ENCODE data around the gene TIRAP. TPM values are rescaled to one million over a fixed set of nuclear protein-coding genes. Genes with fewer than 3 reads are reported as not detected.

The TIRAP gene
- polyA plus RNA-seq, 1 of the 3 experiments (the other 2 are of a cell fraction) = 5.5 TPM

DNA sequence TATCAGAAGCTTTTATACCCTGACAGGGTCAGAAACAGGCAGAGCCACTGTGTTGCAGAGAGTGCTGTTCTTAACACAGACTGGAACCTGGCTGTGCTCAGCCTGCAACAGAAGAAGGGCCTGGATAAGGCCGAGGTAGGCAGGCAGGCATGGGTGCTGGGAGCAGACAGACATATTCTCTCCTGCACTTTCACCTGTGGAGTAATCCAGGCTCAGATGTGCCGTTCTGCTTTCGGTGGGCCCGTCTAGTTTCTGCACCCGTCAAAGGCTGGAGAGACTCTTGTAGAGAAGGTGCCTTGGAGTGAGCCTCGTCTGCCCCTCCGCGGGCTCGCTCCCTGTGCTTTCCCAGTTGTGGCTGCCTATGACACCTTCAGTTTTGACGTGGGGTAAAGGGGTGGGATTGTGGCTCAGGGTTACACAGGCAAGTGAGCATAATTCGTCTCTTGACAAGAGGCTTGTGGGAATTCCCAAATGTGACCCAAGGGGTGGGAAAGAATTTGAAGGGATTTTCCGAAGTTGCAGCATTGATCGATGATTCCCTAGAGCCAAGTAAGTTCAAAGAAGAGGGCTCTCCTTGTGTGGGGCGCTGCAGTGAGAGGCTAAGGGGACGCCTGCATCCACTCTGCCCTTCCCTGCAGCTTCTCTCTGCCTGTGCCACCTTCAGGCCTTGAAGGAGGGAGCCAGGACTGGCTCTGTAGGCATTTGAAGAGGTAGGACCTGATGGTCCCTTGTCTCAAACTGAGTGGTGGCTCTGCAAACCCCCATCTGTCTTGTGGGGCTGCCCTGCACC lies 56.4 kb downstream of the TIRAP start:
- TF ChIP-seq NRF1 (IDR thresholded peaks at IDR 0.05; ENCODE audit: low read depth, low read length) (no peak), SIN3A (IDR thresholded peaks at IDR 0.05; ENCODE audit: borderline replicate concordance, low read depth, low read length) (no peak), CHD2 (IDR thresholded peaks at IDR 0.05; ENCODE audit: low read length, partially characterized antibody) (no peak), GABPA (IDR thresholded peaks at IDR 0.05; ENCODE audit: low read depth) (no peak), FOXJ3 (CRISPR knock-in tag; IDR thresholded peaks at IDR 0.05) (no peak), SMC3 (IDR thresholded peaks at IDR 0.05; ENCODE audit: low read depth, low read length) (no peak), TCF12 (IDR thresholded peaks at IDR 0.05) (no peak), RFX5 (IDR thresholded peaks at IDR 0.05; ENCODE audit: low read length) (no peak)
- TF ChIP-seq, protein P1, sequence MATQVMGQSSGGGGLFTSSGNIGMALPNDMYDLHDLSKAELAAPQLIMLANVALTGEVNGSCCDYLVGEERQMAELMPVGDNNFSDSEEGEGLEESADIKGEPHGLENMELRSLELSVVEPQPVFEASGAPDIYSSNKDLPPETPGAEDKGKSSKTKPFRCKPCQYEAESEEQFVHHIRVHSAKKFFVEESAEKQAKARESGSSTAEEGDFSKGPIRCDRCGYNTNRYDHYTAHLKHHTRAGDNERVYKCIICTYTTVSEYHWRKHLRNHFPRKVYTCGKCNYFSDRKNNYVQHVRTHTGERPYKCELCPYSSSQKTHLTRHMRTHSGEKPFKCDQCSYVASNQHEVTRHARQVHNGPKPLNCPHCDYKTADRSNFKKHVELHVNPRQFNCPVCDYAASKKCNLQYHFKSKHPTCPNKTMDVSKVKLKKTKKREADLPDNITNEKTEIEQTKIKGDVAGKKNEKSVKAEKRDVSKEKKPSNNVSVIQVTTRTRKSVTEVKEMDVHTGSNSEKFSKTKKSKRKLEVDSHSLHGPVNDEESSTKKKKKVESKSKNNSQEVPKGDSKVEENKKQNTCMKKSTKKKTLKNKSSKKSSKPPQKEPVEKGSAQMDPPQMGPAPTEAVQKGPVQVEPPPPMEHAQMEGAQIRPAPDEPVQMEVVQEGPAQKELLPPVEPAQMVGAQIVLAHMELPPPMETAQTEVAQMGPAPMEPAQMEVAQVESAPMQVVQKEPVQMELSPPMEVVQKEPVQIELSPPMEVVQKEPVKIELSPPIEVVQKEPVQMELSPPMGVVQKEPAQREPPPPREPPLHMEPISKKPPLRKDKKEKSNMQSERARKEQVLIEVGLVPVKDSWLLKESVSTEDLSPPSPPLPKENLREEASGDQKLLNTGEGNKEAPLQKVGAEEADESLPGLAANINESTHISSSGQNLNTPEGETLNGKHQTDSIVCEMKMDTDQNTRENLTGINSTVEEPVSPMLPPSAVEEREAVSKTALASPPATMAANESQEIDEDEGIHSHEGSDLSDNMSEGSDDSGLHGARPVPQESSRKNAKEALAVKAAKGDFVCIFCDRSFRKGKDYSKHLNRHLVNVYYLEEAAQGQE (IDR thresholded peaks at IDR 0.05; ENCODE audit: low read depth, low read length) = no peak
- WGBS (ENCODE audit: low lambda C conversion rate) = 86% methylated on average over 14 of the region's 15 CpGs
- no peaks in the 10 kb centered on the region for H3K9me3 ChIP-seq
- POLR2A ChIA-PET = no interaction called here
- CTCF ChIA-PET = interaction anchor here (1.0 to 1.4 kb wide), 2 partner anchors 32 to 102 kb away, joined by 3 to 4 read pairs; no protein-coding TSS in a partner anchor
- no peak overlapping the region for H3K4me3 ChIP-seq (ENCODE audit: low read depth in 2 of 2, low read length in 1 of 2)
- no peaks in the 10 kb centered on the region for H4K20me1 ChIP-seq (ENCODE audit: insufficient read depth)
- DNase-seq = no peak
- no peaks in the 10 kb centered on the region for H3K9me2 ChIP-seq
- peaks cover 22 to 40% of the 10 kb centered on the region in 2 experiments; a peak in 3 of 4 replicates for H3K4me1 ChIP-seq (ENCODE audit: control insufficient read depth in 1 of 2, insufficient read depth in 2 of 2, low read depth in 1 of 2, low read length in 1 of 2)
- no peak overlapping the region for H2AFZ ChIP-seq (ENCODE audit: low read depth)
- H3K27ac ChIP-seq (ENCODE audit: low read depth in 2 of 2, low read length in 1 of 2) = no peak overlapping the region
- H3K36me3 ChIP-seq (replicated peaks in 1 of 2; ENCODE audit: control insufficient read depth in 1 of 2, insufficient read depth in 2 of 2, low read length in 1 of 2) = peaks cover 4 to 6% of the 10 kb centered on the region in 2 experiments
- no peak overlapping the region for H3K4me2 ChIP-seq
- H3F3A ChIP-seq (replicated peaks; ENCODE audit: insufficient read depth) = peaks cover 22% of the 10 kb centered on the region
- H3K79me2 ChIP-seq (ENCODE audit: insufficient read depth) = no peaks in the 10 kb centered on the region; the same call in 1 of the 2 replicates
- no peak overlapping the region for H3K9ac ChIP-seq
- H3K27me3 ChIP-seq (ENCODE audit: insufficient read depth) = no peaks in the 10 kb centered on the region

DNA sequence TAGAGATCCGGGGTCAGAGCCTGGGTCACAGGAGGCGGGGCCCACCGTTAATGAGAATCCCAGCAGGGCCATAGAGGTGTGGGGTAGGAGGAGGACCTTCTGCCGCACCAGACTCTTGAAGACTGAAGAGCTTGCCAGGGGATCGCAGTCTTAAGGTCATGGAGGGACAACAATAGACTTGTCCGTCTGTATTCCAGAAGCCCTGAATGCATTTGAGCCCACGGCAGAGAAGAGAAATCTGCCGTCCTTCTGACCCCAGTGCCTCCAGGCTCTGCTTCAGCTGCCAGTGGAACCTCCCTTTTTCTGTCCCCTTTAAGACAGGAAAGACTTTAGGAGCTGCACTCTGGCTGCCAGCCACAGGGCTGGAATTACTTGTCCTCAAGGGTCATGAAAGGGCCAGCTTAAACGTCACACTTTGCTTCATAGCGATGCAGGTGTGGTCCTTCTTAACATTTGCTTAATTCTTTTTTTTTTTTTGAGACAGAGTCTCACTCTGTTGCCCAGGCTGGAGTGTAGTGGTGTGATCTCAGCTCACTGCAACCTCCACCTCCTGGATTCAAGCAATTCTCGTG lies 57.1 kb downstream of the TIRAP start:
- H3K9me2 ChIP-seq = no peaks in the 10 kb centered on the region
- H3K27me3 ChIP-seq (ENCODE audit: insufficient read depth) = no peaks in the 10 kb centered on the region
- DNase-seq = no peak
- ChIA-PET CTCF (interaction anchor here (0.9 to 1.4 kb wide), 3 partner anchors 10 to 101 kb away, joined by 3 to 4 read pairs (median 3); no protein-coding TSS in a partner anchor), POLR2A (no interaction called here)
- H2AFZ ChIP-seq (ENCODE audit: low read depth) = no peak overlapping the region
- peaks cover 4 to 6% of the 10 kb centered on the region in 2 experiments for H3K36me3 ChIP-seq (replicated peaks in 1 of 2; ENCODE audit: control insufficient read depth in 1 of 2, insufficient read depth in 2 of 2, low read length in 1 of 2)
- no peaks in the 10 kb centered on the region for H4K20me1 ChIP-seq (ENCODE audit: insufficient read depth)
- H3K4me1 ChIP-seq (ENCODE audit: control insufficient read depth in 1 of 2, insufficient read depth in 2 of 2, low read depth in 1 of 2, low read length in 1 of 2) = peaks cover 22 to 33% of the 10 kb centered on the region in 2 experiments; a peak in 3 of 4 replicates
- H3K79me2 ChIP-seq (ENCODE audit: insufficient read depth) = no peaks in the 10 kb centered on the region; the same call in 1 of the 2 replicates
- TF ChIP-seq YY1 (IDR thresholded peaks at IDR 0.05; ENCODE audit: low read depth) = no peak
- TF ChIP-seq RFX5 (IDR thresholded peaks at IDR 0.05; ENCODE audit: low read length) = no peak
- no peak for TF ChIP-seq EZH2phosphoT487 (IDR thresholded peaks at IDR 0.05; ENCODE audit: borderline replicate concordance, low read depth)
- TF ChIP-seq, protein P2, sequence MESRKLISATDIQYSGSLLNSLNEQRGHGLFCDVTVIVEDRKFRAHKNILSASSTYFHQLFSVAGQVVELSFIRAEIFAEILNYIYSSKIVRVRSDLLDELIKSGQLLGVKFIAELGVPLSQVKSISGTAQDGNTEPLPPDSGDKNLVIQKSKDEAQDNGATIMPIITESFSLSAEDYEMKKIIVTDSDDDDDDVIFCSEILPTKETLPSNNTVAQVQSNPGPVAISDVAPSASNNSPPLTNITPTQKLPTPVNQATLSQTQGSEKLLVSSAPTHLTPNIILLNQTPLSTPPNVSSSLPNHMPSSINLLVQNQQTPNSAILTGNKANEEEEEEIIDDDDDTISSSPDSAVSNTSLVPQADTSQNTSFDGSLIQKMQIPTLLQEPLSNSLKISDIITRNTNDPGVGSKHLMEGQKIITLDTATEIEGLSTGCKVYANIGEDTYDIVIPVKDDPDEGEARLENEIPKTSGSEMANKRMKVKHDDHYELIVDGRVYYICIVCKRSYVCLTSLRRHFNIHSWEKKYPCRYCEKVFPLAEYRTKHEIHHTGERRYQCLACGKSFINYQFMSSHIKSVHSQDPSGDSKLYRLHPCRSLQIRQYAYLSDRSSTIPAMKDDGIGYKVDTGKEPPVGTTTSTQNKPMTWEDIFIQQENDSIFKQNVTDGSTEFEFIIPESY (IDR thresholded peaks at IDR 0.05; ENCODE audit: borderline replicate concordance, low read depth) = no peak
- H3K4me2 ChIP-seq = no peak overlapping the region
- peaks cover 16% of the 10 kb centered on the region for H3F3A ChIP-seq (replicated peaks; ENCODE audit: insufficient read depth)
- WGBS (ENCODE audit: low lambda C conversion rate) = 79% methylated on average over 8 of the region's 11 CpGs
- H3K27ac ChIP-seq (ENCODE audit: low read depth in 2 of 2, low read length in 1 of 2) = 0 out of 4 replicates have a peak overlapping the region, but pooled peaks of 1 of the 2 experiments have one; percentile 80
- H3K9ac ChIP-seq = no peak overlapping the region
- no peaks in the 10 kb centered on the region for H3K9me3 ChIP-seq
- no peak overlapping the region for H3K4me3 ChIP-seq (ENCODE audit: low read depth in 2 of 2, low read length in 1 of 2)
